Measurements from ENCODE around the gene NHLRC4. TPM values are rescaled to one million over a fixed set of nuclear protein-coding genes. Genes with fewer than 3 reads are reported as not detected.

NHLRC4 gene
- polyA plus RNA-seq, 1 donor (not counting 4 experiments of a cell fraction or from before 2014, with no cell fraction given), result 0.10 TPM

DNA sequence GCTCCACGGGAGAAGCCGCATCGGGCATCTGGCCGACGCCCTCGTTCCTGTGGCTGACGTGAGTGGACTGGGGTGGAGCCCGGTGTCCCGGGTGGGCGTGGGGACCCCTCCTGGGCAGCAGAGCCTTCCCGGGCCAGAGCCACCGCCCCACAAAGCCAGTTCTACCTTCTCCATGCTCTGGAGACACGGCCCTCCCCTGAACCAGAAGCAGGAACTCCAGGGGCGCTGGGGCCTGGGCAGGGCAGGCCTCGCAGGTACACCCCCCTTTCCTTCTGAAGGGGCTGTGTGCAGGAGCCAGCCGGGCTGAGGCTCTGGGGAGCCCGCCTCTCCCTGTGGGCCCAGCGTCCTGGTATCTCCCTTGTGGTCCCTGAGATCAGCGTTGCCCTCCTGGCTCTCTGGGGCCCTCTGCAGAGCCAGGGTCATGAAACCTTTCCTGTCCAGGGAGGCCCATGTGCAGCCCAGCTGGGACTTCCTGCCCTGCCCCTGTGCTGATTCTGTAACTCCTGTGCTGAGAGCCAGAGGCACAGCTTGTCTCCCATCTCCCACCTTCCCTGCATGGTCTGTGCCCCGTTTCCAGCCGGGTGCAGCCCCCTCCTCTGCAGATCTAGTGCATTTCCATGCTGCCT, 9.5 kb downstream of the NHLRC4 start:
- no peak for FAIRE-seq
- DNase-seq (ENCODE audit: low read depth, low spot score), result no peak
- H3K27ac ChIP-seq (ENCODE audit: control insufficient read depth, insufficient read depth, low read length), result no peak overlapping the region
- H3K36me3 ChIP-seq (ENCODE audit: control insufficient read depth in 2 of 2, extremely low read depth in 1 of 2, insufficient read depth in 2 of 2, low read length in 2 of 2), result peaks cover 9 to 15% of the 10 kb centered on the region in 2 experiments
- no peak overlapping the region for H3K9ac ChIP-seq (ENCODE audit: control insufficient read depth, extremely low read depth, insufficient read depth, low read length)
- H3K9me1 ChIP-seq (ENCODE audit: control insufficient read depth, extremely low read depth, insufficient read depth, low read length), result no peaks in the 10 kb centered on the region
- H3K79me2 ChIP-seq (ENCODE audit: control insufficient read depth, insufficient read depth, low read length), result peaks cover 4% of the 10 kb centered on the region
- no peaks in the 10 kb centered on the region for H4K20me1 ChIP-seq (ENCODE audit: control insufficient read depth, extremely low read depth, insufficient read depth, low read length)
- no peak overlapping the region for H3K4me2 ChIP-seq (ENCODE audit: control insufficient read depth, extremely low read depth, insufficient read depth, low read depth, low read length)
- no peaks in the 10 kb centered on the region for H3K4me1 ChIP-seq (ENCODE audit: control insufficient read depth, extremely low read depth, insufficient read depth, low read length)
- no peaks in the 10 kb centered on the region for H3K9me3 ChIP-seq (ENCODE audit: control insufficient read depth, low read depth, low read length)
- no peak overlapping the region for H2AFZ ChIP-seq (ENCODE audit: control insufficient read depth, low read length)
- H3K27me3 ChIP-seq (ENCODE audit: control insufficient read depth, extremely low read depth, insufficient read depth, low read length), result no peaks in the 10 kb centered on the region
- H3K4me3 ChIP-seq (ENCODE audit: control insufficient read depth in 2 of 3, extremely low read depth in 1 of 3, insufficient read depth in 2 of 3, low read depth in 1 of 3, low read length in 3 of 3), result no peak overlapping the region
- TF ChIP-seq, protein P1, sequence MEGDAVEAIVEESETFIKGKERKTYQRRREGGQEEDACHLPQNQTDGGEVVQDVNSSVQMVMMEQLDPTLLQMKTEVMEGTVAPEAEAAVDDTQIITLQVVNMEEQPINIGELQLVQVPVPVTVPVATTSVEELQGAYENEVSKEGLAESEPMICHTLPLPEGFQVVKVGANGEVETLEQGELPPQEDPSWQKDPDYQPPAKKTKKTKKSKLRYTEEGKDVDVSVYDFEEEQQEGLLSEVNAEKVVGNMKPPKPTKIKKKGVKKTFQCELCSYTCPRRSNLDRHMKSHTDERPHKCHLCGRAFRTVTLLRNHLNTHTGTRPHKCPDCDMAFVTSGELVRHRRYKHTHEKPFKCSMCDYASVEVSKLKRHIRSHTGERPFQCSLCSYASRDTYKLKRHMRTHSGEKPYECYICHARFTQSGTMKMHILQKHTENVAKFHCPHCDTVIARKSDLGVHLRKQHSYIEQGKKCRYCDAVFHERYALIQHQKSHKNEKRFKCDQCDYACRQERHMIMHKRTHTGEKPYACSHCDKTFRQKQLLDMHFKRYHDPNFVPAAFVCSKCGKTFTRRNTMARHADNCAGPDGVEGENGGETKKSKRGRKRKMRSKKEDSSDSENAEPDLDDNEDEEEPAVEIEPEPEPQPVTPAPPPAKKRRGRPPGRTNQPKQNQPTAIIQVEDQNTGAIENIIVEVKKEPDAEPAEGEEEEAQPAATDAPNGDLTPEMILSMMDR (optimal IDR thresholded peaks at IDR 0.05 in 1 of 3, IDR thresholded peaks at IDR 0.05 in 1 of 3, conservative IDR thresholded peaks at IDR 0.05 in 1 of 3; ENCODE audit: extremely low read depth in 1 of 3, insufficient read depth in 2 of 3, low read length in 3 of 3), result no peak
- no peak for TF ChIP-seq EZH2 (IDR thresholded peaks at IDR 0.05; ENCODE audit: low read length)
- dilution Hi-C loops (cut with MboI; ENCODE audit: extremely low pct_ligation_motif_present, low sequenced_read_pairs), result no loop called here

GRCh38 chr16:576823-577201, 10.0 kb downstream of the NHLRC4 start:
- FAIRE-seq (no peak), DNase-seq (ENCODE audit: low read depth, low spot score) (no peak)
- H3K9me3 ChIP-seq (ENCODE audit: control insufficient read depth, low read depth, low read length), result no peaks in the 10 kb centered on the region
- H3K27ac ChIP-seq (ENCODE audit: control insufficient read depth, insufficient read depth, low read length), result no peak overlapping the region
- H3K4me2 ChIP-seq (ENCODE audit: control insufficient read depth, extremely low read depth, insufficient read depth, low read depth, low read length), result no peak overlapping the region
- H2AFZ ChIP-seq (ENCODE audit: control insufficient read depth, low read length), result no peak overlapping the region
- no peaks in the 10 kb centered on the region for H3K27me3 ChIP-seq (ENCODE audit: control insufficient read depth, extremely low read depth, insufficient read depth, low read length)
- dilution Hi-C loops (cut with MboI; ENCODE audit: extremely low pct_ligation_motif_present, low sequenced_read_pairs), result no loop called here
- peaks cover 9 to 12% of the 10 kb centered on the region in 2 experiments for H3K36me3 ChIP-seq (ENCODE audit: control insufficient read depth in 2 of 2, extremely low read depth in 1 of 2, insufficient read depth in 2 of 2, low read length in 2 of 2)
- no peak overlapping the region for H3K4me3 ChIP-seq (ENCODE audit: control insufficient read depth in 2 of 3, extremely low read depth in 1 of 3, insufficient read depth in 2 of 3, low read depth in 1 of 3, low read length in 3 of 3)
- H4K20me1 ChIP-seq (ENCODE audit: control insufficient read depth, extremely low read depth, insufficient read depth, low read length), result no peaks in the 10 kb centered on the region
- no peak overlapping the region for H3K9ac ChIP-seq (ENCODE audit: control insufficient read depth, extremely low read depth, insufficient read depth, low read length)
- TF ChIP-seq EZH2 (IDR thresholded peaks at IDR 0.05; ENCODE audit: low read length), result no peak
- TF ChIP-seq, protein P1 (optimal IDR thresholded peaks at IDR 0.05 in 1 of 3, IDR thresholded peaks at IDR 0.05 in 1 of 3, conservative IDR thresholded peaks at IDR 0.05 in 1 of 3; ENCODE audit: extremely low read depth in 1 of 3, insufficient read depth in 2 of 3, low read length in 3 of 3), result peak in 1 of 3 experiments; percentile 13
- H3K9me1 ChIP-seq (ENCODE audit: control insufficient read depth, extremely low read depth, insufficient read depth, low read length), result no peaks in the 10 kb centered on the region
- peaks cover 4% of the 10 kb centered on the region for H3K79me2 ChIP-seq (ENCODE audit: control insufficient read depth, insufficient read depth, low read length)
- no peaks in the 10 kb centered on the region for H3K4me1 ChIP-seq (ENCODE audit: control insufficient read depth, extremely low read depth, insufficient read depth, low read length)
